Mesenchymal stem cell (in vitro differentiated cells and primary cell): Measurements from ENCODE around the gene EFNA5.
A peak's percentile ranks its signal among the peaks of the same experiment; 100 is the strongest.

Experiments
- DNase-seq: peaks from one replicate; pipeline ENCODE4 v3.0.0-alpha.2; 2013
- H2AFZ ChIP-seq: one replicate; pipeline ENCODE4 v1.6.1; 2013; ENCODE audit warnings: low read depth, mild to moderate bottlenecking, control low read depth, inconsistent platforms, low read length, moderate library complexity
- H2AK5ac ChIP-seq: 2 replicates; pipeline ENCODE4 v1.6.1; 2013; ENCODE audit warnings: low read length, moderate library complexity, mild to moderate bottlenecking, inconsistent platforms; ENCODE audit not compliant: severe bottlenecking
- H2BK120ac ChIP-seq: one replicate; pipeline ENCODE4 v1.6.1; 2013; ENCODE audit warnings: low read depth, mild to moderate bottlenecking, inconsistent platforms, low read length, moderate library complexity
- H2BK12ac ChIP-seq, 2 experiments: one replicate each; pipeline ENCODE4 v1.6.1; 2013; ENCODE audit warnings: inconsistent platforms in 2 of 2, low read length in 2 of 2, mild to moderate bottlenecking in 2 of 2, moderate library complexity in 2 of 2, control low read depth in 1 of 2
- H2BK15ac ChIP-seq: one replicate; pipeline ENCODE4 v1.6.1; 2013; ENCODE audit warnings: mild to moderate bottlenecking, low read depth, inconsistent platforms; ENCODE audit not compliant: poor library complexity, severe bottlenecking
- H2BK5ac ChIP-seq: 2 replicates; pipeline ENCODE4 v1.6.1; 2013; ENCODE audit warnings: low read depth, mild to moderate bottlenecking, low read length, control low read depth, inconsistent platforms; ENCODE audit not compliant: poor library complexity, severe bottlenecking
- H3K14ac ChIP-seq, 2 experiments: one replicate each; pipeline ENCODE4 v1.6.1; 2013; ENCODE audit warnings: inconsistent platforms in 2 of 2, low read length in 2 of 2, control low read depth in 1 of 2, mild to moderate bottlenecking in 1 of 2, moderate library complexity in 1 of 2
- H3K18ac ChIP-seq, 2 experiments: one replicate each; pipeline ENCODE4 v1.6.1; 2013; ENCODE audit warnings: inconsistent platforms in 2 of 2, low read length in 2 of 2, control low read depth in 1 of 2, low read depth in 1 of 2, mild to moderate bottlenecking in 1 of 2
- H3K23ac ChIP-seq, 2 experiments: one replicate each; pipeline ENCODE4 v1.6.1; 2013; ENCODE audit warnings: inconsistent platforms in 2 of 2, low read length in 2 of 2, mild to moderate bottlenecking in 2 of 2, moderate library complexity in 2 of 2, control low read depth in 1 of 2
- H3K27ac ChIP-seq: 2 replicates; pipeline ENCODE4 v1.5.1; 2013; ENCODE audit warnings: mild to moderate bottlenecking, moderate library complexity, low read length, control low read depth, inconsistent platforms; ENCODE audit not compliant: poor library complexity, severe bottlenecking
- H3K27me3 ChIP-seq, 2 experiments: 2 replicates each; pipeline versions ENCODE4 v1.6.1 to v1.7.0; 2013; ENCODE audit warnings: low read length in 2 of 2, mild to moderate bottlenecking in 2 of 2, moderate library complexity in 2 of 2, control low read depth in 1 of 2, inconsistent platforms in 1 of 2; ENCODE audit not compliant: control insufficient read depth in 1 of 2, insufficient read depth in 1 of 2
- H3K36me3 ChIP-seq, 2 experiments: 2 replicates each; pipeline versions ENCODE4 v1.6.1 to v1.7.0; 2013; ENCODE audit warnings: low read length in 2 of 2, control low read depth in 1 of 2, inconsistent platforms in 1 of 2, low read depth in 1 of 2, mild to moderate bottlenecking in 1 of 2; ENCODE audit not compliant: insufficient read depth in 2 of 2, control insufficient read depth in 1 of 2
- H3K4ac ChIP-seq, 2 experiments: one replicate each; pipeline ENCODE4 v1.6.1; 2013; ENCODE audit warnings: inconsistent platforms in 2 of 2, low read length in 2 of 2, mild to moderate bottlenecking in 2 of 2, moderate library complexity in 2 of 2, control low read depth in 1 of 2, low read depth in 1 of 2
- H3K4me1 ChIP-seq: 2 replicates; pipeline ENCODE4 v1.6.1; 2013; ENCODE audit warnings: low read depth, low read length, control low read depth; ENCODE audit not compliant: control insufficient read depth, insufficient read depth
- H3K4me2 ChIP-seq: 2 replicates; pipeline ENCODE4 v1.6.1; 2013; ENCODE audit warnings: low read length, mild to moderate bottlenecking, inconsistent platforms; ENCODE audit not compliant: poor library complexity, severe bottlenecking
- H3K4me3 ChIP-seq, 2 experiments: 2 replicates each; pipeline versions ENCODE4 v1.5.1 to v1.7.0; 2013; ENCODE audit warnings: low read length in 2 of 2, mild to moderate bottlenecking in 2 of 2, control low read depth in 1 of 2, low read depth in 1 of 2; ENCODE audit not compliant: insufficient read depth in 1 of 2
- H3K79me1 ChIP-seq: replicated peaks from 2 replicates; pipeline ENCODE4 v1.6.1; 2013; ENCODE audit warnings: mild to moderate bottlenecking, control low read depth, low read length, inconsistent platforms; ENCODE audit not compliant: poor library complexity, severe bottlenecking
- H3K9ac ChIP-seq: 2 replicates; pipeline ENCODE4 v1.7.0; 2013; ENCODE audit warnings: mild to moderate bottlenecking, low read length, moderate library complexity
- H3K9me3 ChIP-seq: 2 replicates; pipeline ENCODE4 v1.7.0; 2013; ENCODE audit warnings: mild to moderate bottlenecking, low read length; ENCODE audit not compliant: control insufficient read depth
- H4K8ac ChIP-seq: one replicate; pipeline ENCODE4 v1.6.1; 2013; ENCODE audit warnings: inconsistent platforms, mild to moderate bottlenecking, low read length, moderate library complexity
- H4K91ac ChIP-seq: one replicate; pipeline ENCODE4 v1.6.1; 2013; ENCODE audit warnings: mild to moderate bottlenecking, low read length, inconsistent platforms
- WGBS: methylation state at CpG from one replicate; pipeline ENCODE4 v1.1.7; 2013; ENCODE audit warnings: mixed read lengths; 5-methylcytosine and 5-hydroxymethylcytosine counted together

EFNA5 gene

GRCh38 chr5:107578051-107578635, 92.6 kb downstream of the EFNA5 start:
- Histone ChIP-seq H2BK5ac (no peak overlapping the region), H4K8ac (no peak overlapping the region), H2BK15ac (no peak overlapping the region), H4K91ac (no peak overlapping the region), H2AK5ac (no peak overlapping the region), H3K79me1 (peaks cover 22% of the 10 kb centered on the region), H2AFZ (no peak overlapping the region), H2BK120ac (no peak overlapping the region), H3K27me3 (no peaks in the 10 kb centered on the region), H3K23ac (no peak overlapping the region), H3K27ac (no peak overlapping the region), H3K4me3 (no peak overlapping the region), H3K18ac (no peak overlapping the region), H3K4ac (no peak overlapping the region), H3K9me3 (no peaks in the 10 kb centered on the region), H3K9ac (peak overlapping the region; percentile 48), H2BK12ac (no peak overlapping the region), H3K4me1 (peaks cover 2% of the 10 kb centered on the region), H3K4me2 (no peak overlapping the region), H3K36me3 (no peaks in the 10 kb centered on the region), H3K14ac (no peak overlapping the region)
- no peak for DNase-seq
- 96% methylated on average over 3 of the region's 4 CpGs for WGBS

GRCh38 chr5:107577394-107577950, 93.3 kb downstream of the EFNA5 start:
- Histone ChIP-seq H3K4me3 (no peak overlapping the region), H3K27me3 (no peaks in the 10 kb centered on the region), H2BK12ac (no peak overlapping the region), H3K4ac (no peak overlapping the region), H3K18ac (no peak overlapping the region), H2AFZ (no peak overlapping the region), H2AK5ac (no peak overlapping the region), H2BK5ac (no peak overlapping the region), H3K9ac (no peak overlapping the region), H2BK15ac (no peak overlapping the region), H3K23ac (no peak overlapping the region), H3K14ac (no peak overlapping the region), H3K4me2 (no peak overlapping the region), H4K91ac (no peak overlapping the region), H3K9me3 (no peaks in the 10 kb centered on the region), H2BK120ac (no peak overlapping the region), H3K27ac (no peak overlapping the region), H3K36me3 (no peaks in the 10 kb centered on the region), H4K8ac (no peak overlapping the region), H3K79me1 (peaks cover 25% of the 10 kb centered on the region), H3K4me1 (peaks cover 4% of the 10 kb centered on the region)
- 87% methylated on average over 8 of the region's 8 CpGs for WGBS
- DNase-seq = no peak

GRCh38 chr5:107576736-107577393, 93.9 kb downstream of the EFNA5 start:
- Histone ChIP-seq H3K4me1 (peaks cover 4% of the 10 kb centered on the region), H3K27me3 (no peaks in the 10 kb centered on the region), H3K14ac (no peak overlapping the region), H3K23ac (no peak overlapping the region), H2BK15ac (no peak overlapping the region), H4K91ac (no peak overlapping the region), H3K4ac (no peak overlapping the region), H3K9ac (no peak overlapping the region), H2BK120ac (no peak overlapping the region), H3K27ac (no peak overlapping the region), H3K9me3 (no peaks in the 10 kb centered on the region), H2AK5ac (no peak overlapping the region), H3K4me2 (no peak overlapping the region), H3K79me1 (peaks cover 25% of the 10 kb centered on the region), H4K8ac (no peak overlapping the region), H2AFZ (no peak overlapping the region), H3K18ac (no peak overlapping the region), H3K4me3 (no peak overlapping the region), H2BK5ac (no peak overlapping the region), H3K36me3 (no peaks in the 10 kb centered on the region), H2BK12ac (no peak overlapping the region)
- no peak for DNase-seq
- WGBS = 99% methylated on average over 3 of the region's 3 CpGs

GRCh38 chr5:107576155-107576554, 94.6 kb downstream of the EFNA5 start:
- H4K91ac ChIP-seq = no peak overlapping the region
- WGBS = 79% methylated on average over 4 of the region's 4 CpGs
- no peak overlapping the region for H3K18ac ChIP-seq
- no peak overlapping the region for H2BK120ac ChIP-seq
- no peak overlapping the region for H2AK5ac ChIP-seq
- no peak for DNase-seq
- no peak overlapping the region for H4K8ac ChIP-seq
- no peak overlapping the region for H3K4me3 ChIP-seq
- H2BK12ac ChIP-seq = no peak overlapping the region
- H3K4me1 ChIP-seq = peaks cover 8% of the 10 kb centered on the region
- no peak overlapping the region for H3K14ac ChIP-seq
- no peak overlapping the region for H3K27ac ChIP-seq
- no peaks in the 10 kb centered on the region for H3K36me3 ChIP-seq
- peaks cover 25% of the 10 kb centered on the region for H3K79me1 ChIP-seq
- no peak overlapping the region for H2BK5ac ChIP-seq
- H3K27me3 ChIP-seq = no peaks in the 10 kb centered on the region
- no peak overlapping the region for H2AFZ ChIP-seq
- no peaks in the 10 kb centered on the region for H3K9me3 ChIP-seq
- no peak overlapping the region for H3K9ac ChIP-seq
- H3K4ac ChIP-seq = no peak overlapping the region
- no peak overlapping the region for H3K4me2 ChIP-seq
- H3K23ac ChIP-seq = no peak overlapping the region
- H2BK15ac ChIP-seq = no peak overlapping the region
